ENCODE measurements around the gene SRSF4.
"Not testable (repeated sequence)": the region's sequence is repeated elsewhere in the genome, so short reads cannot be mapped to it uniquely, and the experiment has no call there.

SRSF4 gene

GRCh38 chr1:29123887-29124365, 57.8 kb downstream of the SRSF4 start, which contains the start of gene TMEM200B:
TMEM200B (minus strand) TSS chr1:29123903; CDS start chr1:29121828, 2,075 bp downstream.
- DNase-seq: no peak

- no peak for DNase-seq
Observed at GRCh38 chr1:29123053-29123886, 58.4 kb downstream of the SRSF4 start.

- DNase-seq: no peak
Observed at GRCh38 chr1:29122682-29123052, 59.0 kb downstream of the SRSF4 start.

- DNase-seq: no peak
Observed at GRCh38 chr1:29121936-29122681, 59.6 kb downstream of the SRSF4 start.

- DNase-seq: no peak
Observed at GRCh38 chr1:29121516-29121935, 60.2 kb downstream of the SRSF4 start.

GRCh38 chr1:29120947-29121485, 60.7 kb downstream of the SRSF4 start:
- DNase-seq: peak; percentile 37

GRCh38 chr1:29120367-29120766, 61.3 kb downstream of the SRSF4 start:
- DNase-seq: no peak

GRCh38 chr1:29119121-29119929, 62.4 kb downstream of the SRSF4 start:
- DNase-seq: no peak

- DNase-seq: no peak
Observed at GRCh38 chr1:29117381-29117780, 64.3 kb downstream of the SRSF4 start.

GRCh38 chr1:29114654-29115053, 67.0 kb downstream of the SRSF4 start:
- no peak for DNase-seq

- DNase-seq: no peak
Observed at GRCh38 chr1:29113413-29114117, 68.1 kb downstream of the SRSF4 start.

GRCh38 chr1:29112705-29113412, 68.8 kb downstream of the SRSF4 start:
- no peak for DNase-seq

GRCh38 chr1:29108041-29108440, 73.7 kb downstream of the SRSF4 start:
- DNase-seq: not testable (repeated sequence)

- DNase-seq: no peak
Observed at GRCh38 chr1:29105822-29106221, 75.9 kb downstream of the SRSF4 start.

- DNase-seq: no peak
Observed at GRCh38 chr1:29100487-29100886, 81.2 kb downstream of the SRSF4 start.

GRCh38 chr1:29099286-29099685, 82.4 kb downstream of the SRSF4 start:
- no peak for DNase-seq

All from NCI-H345 (cell line).